H1 (cell line): ENCODE results near the gene UBN1. TPM values are rescaled to one million over a fixed set of nuclear protein-coding genes. Genes with fewer than 3 reads are reported as not detected.

Experiments used
- CTCF ChIA-PET: fragments of 300-600 bp; sonication (Branson Sonifier 250); formaldehyde crosslinking; loops from one replicate; lab custom pipeline; 2021; ENCODE audit not compliant: partially characterized antibody; lab: Charles Lee
- POLR2A ChIA-PET: fragments of 300-600 bp; sonication (Branson Sonifier 250); formaldehyde crosslinking; loops from one replicate; lab custom pipeline; 2021; ENCODE audit warnings: inconsistent platforms; ENCODE audit not compliant: partially characterized antibody; lab: Charles Lee
- DNase-seq, 2 experiments: peaks; one replicate each; pipeline versions ENCODE4 v3.0.0 to v3.0.0-alpha.2; 2010 to 2022; ENCODE audit warnings: low spot score in 2 of 2, low read depth in 1 of 2, mixed read lengths in 1 of 2
- FAIRE-seq: peaks from 2 replicates; lab custom pipeline; 2011; peaks lifted over from hg19 to GRCh38; lab: Jason Lieb, UNC
- H2AFZ ChIP-seq: 2 replicates; pipeline ENCODE4 v1.8.1; 2012; ENCODE audit warnings: low read length, inconsistent platforms
- H2AK5ac ChIP-seq: 2 replicates; pipeline ENCODE4 v1.6.1; 2013; ENCODE audit warnings: low read depth, low read length
- H2BK120ac ChIP-seq: replicated peaks from 2 replicates; pipeline ENCODE3; 2013; ENCODE audit warnings: low read depth, low read length, inconsistent platforms
- H2BK12ac ChIP-seq: 2 replicates; pipeline ENCODE4 v1.6.1; 2013; ENCODE audit warnings: low read depth, low read length
- H2BK15ac ChIP-seq: 2 replicates; pipeline ENCODE4 v1.6.1; 2013; ENCODE audit warnings: low read length
- H2BK20ac ChIP-seq: 2 replicates; pipeline ENCODE4 v1.6.1; 2013; ENCODE audit warnings: low read length
- H2BK5ac ChIP-seq: 2 replicates; pipeline ENCODE4 v1.6.1; 2013; ENCODE audit warnings: low read depth, low read length
- H3K14ac ChIP-seq: 2 replicates; pipeline ENCODE4 v1.6.1; 2013; ENCODE audit warnings: inconsistent platforms; ENCODE audit not compliant: insufficient read length
- H3K18ac ChIP-seq: 2 replicates; pipeline ENCODE4 v1.6.1; 2013; ENCODE audit warnings: low read length; ENCODE audit errors: extremely low read depth
- H3K23ac ChIP-seq: 2 replicates; pipeline ENCODE4 v1.6.1; 2013; ENCODE audit warnings: inconsistent platforms; ENCODE audit not compliant: insufficient read length
- H3K23me2 ChIP-seq: 2 replicates; pipeline ENCODE4 v1.6.1; 2013; ENCODE audit warnings: low read depth, low read length
- H3K27ac ChIP-seq: 2 replicates; pipeline ENCODE4 v1.6.1; 2011; ENCODE audit warnings: low read depth, low read length, inconsistent platforms
- H3K27me3 ChIP-seq, 4 experiments: replicated peaks in 1 of 4; 1 replicate in 1 of 4; 2 replicates in 3 of 4; pipeline versions ENCODE4 v1.6.1 to v1.8.1; 2011 to 2013; ENCODE audit warnings: low read length in 3 of 4, mild to moderate bottlenecking in 3 of 4, inconsistent platforms in 2 of 4, mixed read lengths in 2 of 4, moderate library complexity in 1 of 4; ENCODE audit not compliant: control insufficient read depth in 3 of 4, insufficient read depth in 3 of 4; ENCODE audit errors: extremely low read depth in 1 of 4
- H3K36me3 ChIP-seq, 4 experiments: 2 replicates each; pipeline versions ENCODE4 v1.6.1 to v1.8.1; 2011 to 2013; ENCODE audit warnings: mild to moderate bottlenecking in 4 of 4, low read length in 3 of 4, moderate library complexity in 2 of 4, control low read depth in 1 of 4, inconsistent platforms in 1 of 4; ENCODE audit not compliant: insufficient read depth in 4 of 4, control insufficient read depth in 2 of 4
- H3K4ac ChIP-seq: replicated peaks from 2 replicates; pipeline ENCODE3; 2013; ENCODE audit warnings: low read length, low read depth, mixed read lengths, inconsistent platforms; ENCODE audit not compliant: insufficient read length
- H3K4me1 ChIP-seq, 4 experiments: replicated peaks in 1 of 4; 1 replicate in 1 of 4; 2 replicates in 3 of 4; pipeline versions ENCODE4 v1.6.1 to v1.8.1; 2011 to 2013; ENCODE audit warnings: low read length in 3 of 4, inconsistent platforms in 2 of 4, mixed read lengths in 1 of 4; ENCODE audit not compliant: insufficient read depth in 4 of 4, control insufficient read depth in 3 of 4
- H3K4me2 ChIP-seq, 2 experiments: 2 replicates each; pipeline versions ENCODE4 v1.6.1 to v1.8.1; 2011 to 2013; ENCODE audit warnings: low read depth in 2 of 2, low read length in 2 of 2, control low read depth in 1 of 2, inconsistent platforms in 1 of 2, mild to moderate bottlenecking in 1 of 2; ENCODE audit not compliant: insufficient read depth in 1 of 2
- H3K4me3 ChIP-seq, 4 experiments: fragments of 200-600, 300-600 bp in 1 of 4; sonication (generic), shearing (Covaris generic), sonication (Bioruptor Twin) in 1 of 4; 2 replicates each; pipeline versions ENCODE4 v1.5.1 to v1.8.1; 2011 to 2016; ENCODE audit warnings: low read length in 4 of 4, low read depth in 3 of 4, control low read depth in 2 of 4, inconsistent platforms in 2 of 4, mild to moderate bottlenecking in 2 of 4, mixed read lengths in 1 of 4, moderate library complexity in 1 of 4; ENCODE audit not compliant: insufficient read depth in 2 of 4; ENCODE audit errors: extremely low read depth in 1 of 4
- H3K56ac ChIP-seq: replicated peaks from 2 replicates; pipeline ENCODE3; 2013; ENCODE audit warnings: low read depth, mild to moderate bottlenecking, mixed read lengths, low read length, inconsistent platforms; ENCODE audit not compliant: insufficient read length
- H3K79me1 ChIP-seq: 2 replicates; pipeline ENCODE4 v1.6.1; 2013; ENCODE audit warnings: low read depth, low read length, control low read depth
- H3K79me2 ChIP-seq, 2 experiments: 2 replicates each; pipeline versions ENCODE4 v1.6.1 to v1.8.1; 2012 to 2013; ENCODE audit warnings: low read length in 2 of 2, mild to moderate bottlenecking in 2 of 2, inconsistent platforms in 1 of 2; ENCODE audit not compliant: insufficient read depth in 2 of 2, control insufficient read depth in 1 of 2
- H3K9ac ChIP-seq, 4 experiments: replicated peaks in 1 of 4; 1 replicate in 1 of 4; 2 replicates in 3 of 4; pipeline versions ENCODE4 v1.6.1 to v1.8.1; 2011 to 2013; ENCODE audit warnings: low read depth in 3 of 4, low read length in 3 of 4, control low read depth in 2 of 4, mild to moderate bottlenecking in 2 of 4, moderate library complexity in 2 of 4, inconsistent platforms in 1 of 4; ENCODE audit errors: extremely low read depth in 1 of 4
- H3K9me3 ChIP-seq, 2 experiments: 2 replicates each; pipeline versions ENCODE4 v1.6.1 to v1.8.1; 2012 to 2013; ENCODE audit warnings: mild to moderate bottlenecking in 2 of 2, moderate library complexity in 2 of 2, control low read depth in 1 of 2, inconsistent platforms in 1 of 2, low read depth in 1 of 2, low read length in 1 of 2, mixed read lengths in 1 of 2; ENCODE audit not compliant: insufficient read depth in 2 of 2
- H4K20me1 ChIP-seq, 2 experiments: replicated peaks in 1 of 2; 2 replicates each; pipeline versions ENCODE3 to v1.8.1; 2011 to 2013; ENCODE audit warnings: inconsistent platforms in 2 of 2, low read length in 2 of 2, mild to moderate bottlenecking in 1 of 2; ENCODE audit not compliant: insufficient read depth in 2 of 2, control insufficient read depth in 1 of 2
- H4K5ac ChIP-seq: 2 replicates; pipeline ENCODE4 v1.6.1; 2013; ENCODE audit warnings: low read length, low read depth, mixed read lengths, inconsistent platforms; ENCODE audit not compliant: insufficient read length
- H4K8ac ChIP-seq: 2 replicates; pipeline ENCODE4 v1.8.0; 2013; ENCODE audit warnings: mild to moderate bottlenecking, moderate library complexity, low read length, inconsistent platforms; ENCODE audit not compliant: insufficient read depth; ENCODE audit errors: extremely low read depth
- H4K91ac ChIP-seq: replicated peaks from 2 replicates; pipeline ENCODE3; 2013; ENCODE audit warnings: low read length, mixed read lengths, inconsistent platforms; ENCODE audit not compliant: insufficient read length
- BCL11A ChIP-seq, 2 experiments: IDR thresholded peaks; one replicate each; pipeline ENCODE4 v1.6.1; 2011; ENCODE audit warnings: low read depth in 2 of 2, low read length in 2 of 2, mild to moderate bottlenecking in 2 of 2
- CBX8 ChIP-seq: fragments of 300-800, 300-1000 bp; sonication (generic); IDR thresholded peaks from 2 replicates; pipeline ENCODE4 v1.7.1; 2016; ENCODE audit warnings: low read depth, low read length, borderline replicate concordance
- TBP ChIP-seq: IDR thresholded peaks from 2 replicates; pipeline ENCODE4 v1.6.1; 2011; ENCODE audit warnings: low read depth, low read length, improper control_type of control experiment
- WGBS, 2 experiments: shearing (Covaris generic) in 1 of 2; methylation state at CpG; one replicate each; pipeline versions ENCODE4 v1.1.6 to v1.1.7; 2013 to 2015; ENCODE audit warnings: low lambda C conversion rate in 2 of 2, mixed read lengths in 2 of 2, inconsistent platforms in 1 of 2, low coverage in 1 of 2, missing lambda C conversion rate in 1 of 2; ENCODE audit not compliant: insufficient replicate concordance in 2 of 2, insufficient coverage in 1 of 2, insufficient read length in 1 of 2; ENCODE audit errors: extremely low coverage in 1 of 2, missing lambda C conversion rate in 1 of 2; 5-methylcytosine and 5-hydroxymethylcytosine counted together
- polyA plus RNA-seq, 7 experiments: library from polyadenylated mRNA; depleted of rRNA in 3 of 7; stranded (reverse) in 5 of 7; unstranded in 2 of 7; fragments of >200 nt in 5 of 7; fragments of 200-250 nt in 2 of 7; gene quantifications; 1 replicate in 5 of 7; 2 replicates in 1 of 7; 4 replicates in 1 of 7; pipeline versions ENCODE4 v1.2.1 to v1.2.3, GENCODE V29; 2011 to 2013; ENCODE audit warnings: missing spikeins in 2 of 7, mixed read lengths in 2 of 7
- total RNA-seq: library from RNA; stranded (reverse); fragmentation: NEBNext Ultra II Directional; extraction: Animal tissue kit (Norgen Biotek cat#: 25700); gene quantifications from 2 replicates; pipeline ENCODE4 v1.2.1, GENCODE V29; 2021
- TF ChIP-seq, protein P1 (sequence below): IDR thresholded peaks from 2 replicates; pipeline ENCODE4 v1.6.1; 2012; ENCODE audit warnings: inconsistent platforms

UBN1 gene
- total and polyA plus RNA-seq, 2 of the 8 experiments (the other 6 are each of a cell fraction or from before 2014, with no cell fraction given) = 16.2 to 37.0 TPM

- DNase-seq = no peak
- Histone ChIP-seq H3K9me3 (no peaks in the 10 kb centered on the region), H3K9ac (no peak overlapping the region), H3K23me2 (no peaks in the 10 kb centered on the region), H4K8ac (no peak overlapping the region), H3K4me3 (no peak overlapping the region), H4K5ac (no peak overlapping the region), H3K27me3 (no peaks in the 10 kb centered on the region), H2BK12ac (no peak overlapping the region), H2BK20ac (no peak overlapping the region), H3K14ac (no peak overlapping the region), H3K4me1 (no peaks in the 10 kb centered on the region), H3K36me3 (peaks cover 30 to 79% (median 63%) of the 10 kb centered on the region in 4 experiments), H2AFZ (no peak overlapping the region), H3K4ac (no peak overlapping the region), H4K91ac (no peak overlapping the region), H3K18ac (no peak overlapping the region), H2BK120ac (no peak overlapping the region), H2BK5ac (no peak overlapping the region), H3K27ac (no peak overlapping the region), H2BK15ac (no peak overlapping the region), H3K56ac (no peak overlapping the region), H3K79me1 (no peaks in the 10 kb centered on the region; the same call in 1 of the 2 replicates), H3K79me2 (no peaks in the 10 kb centered on the region), H3K23ac (no peak overlapping the region), H4K20me1 (peaks cover 2 to 4% of the 10 kb centered on the region in 2 experiments), H3K4me2 (no peak overlapping the region), H2AK5ac (no peak overlapping the region)
- ChIA-PET CTCF (interaction anchor here (0.8 kb wide), 1 partner anchor 13 kb away, joined by 3 read pairs; no protein-coding TSS in a partner anchor), POLR2A (interaction anchor here (1.1 to 1.4 kb wide), 2 partner anchors 79 to 110 kb away, joined by 3 read pairs; no protein-coding TSS in a partner anchor)
- 89% methylated on average over 4 of the region's 4 CpGs; no CpG with 5 or more reads in 1 of the 2 experiments for WGBS, 2 experiments
- FAIRE-seq = no peak
- TF ChIP-seq, protein P1, sequence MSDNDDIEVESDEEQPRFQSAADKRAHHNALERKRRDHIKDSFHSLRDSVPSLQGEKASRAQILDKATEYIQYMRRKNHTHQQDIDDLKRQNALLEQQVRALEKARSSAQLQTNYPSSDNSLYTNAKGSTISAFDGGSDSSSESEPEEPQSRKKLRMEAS = no peak
- no peak for TF ChIP-seq CBX8
- no peak for TF ChIP-seq TBP
- no peak for TF ChIP-seq BCL11A (IDR thresholded peaks at IDR 0.05; ENCODE audit: low read depth in 2 of 2, low read length in 2 of 2)
Observed at GRCh38 chr16:4826526-4826925, 20.8 kb upstream of the UBN1 start.
